Cardiac muscle cell (in vitro differentiated cells and primary cell): ENCODE results near the gene MAST4. TPM values are rescaled to one million over a fixed set of nuclear protein-coding genes. Genes with fewer than 3 reads are reported as not detected.

ENCODE experiments used
- DNase-seq, 2 donors: peaks; one replicate each; pipeline versions ENCODE4 v3.0.0 to v3.0.0-alpha.2; 2010 to 2017; ENCODE audit warnings: low read depth in 1 of 2, low spot score in 1 of 2
- H3K27ac ChIP-seq: fragments of 200-600 bp; sonication (generic); 2 replicates; pipeline ENCODE4 v1.5.1; 2016
- H3K27me3 ChIP-seq: fragments of 200-600 bp; sonication (generic); 2 replicates; pipeline ENCODE4 v1.6.0; 2016; ENCODE audit warnings: control low read depth
- H3K36me3 ChIP-seq: fragments of 200-600 bp; sonication (generic); 2 replicates; pipeline ENCODE4 v1.5.1; 2016; ENCODE audit warnings: control low read depth
- H3K4me1 ChIP-seq: fragments of 200-600 bp; sonication (generic); 2 replicates; pipeline ENCODE4 v1.8.1; 2017; ENCODE audit warnings: low read depth, mild to moderate bottlenecking, mixed run types
- H3K4me3 ChIP-seq: fragments of 200-600 bp; sonication (generic); 2 replicates; pipeline ENCODE4 v1.5.1; 2016; ENCODE audit warnings: mild to moderate bottlenecking
- H3K9me3 ChIP-seq: fragments of 200-600 bp; sonication (generic); 2 replicates; pipeline ENCODE4 v1.5.1; 2017; ENCODE audit warnings: low read depth, mild to moderate bottlenecking, control low read depth
- polyA plus RNA-seq: library from polyadenylated mRNA; unstranded; fragments of >200 nt; fragmentation: Nextera tagmentation; extraction: Ambion mirVana; gene quantifications from 2 replicates; pipeline ENCODE4 v1.2.1, GENCODE V29; 2016
- total RNA-seq: library from RNA; depleted of rRNA; stranded (reverse); fragments of >200 nt; gene quantifications from 2 replicates; pipeline ENCODE4 v1.2.3, GENCODE V29; 2016
- TF ChIP-seq, protein P1 (sequence below): IDR thresholded peaks from 2 replicates; pipeline ENCODE4 v1.5.1; 2012; ENCODE audit warnings: low read depth, mild to moderate bottlenecking, low read length

The MAST4 gene
- total and polyA plus RNA-seq, 2 experiments from 2014 or later = 33.1 to 58.0 TPM

DNA sequence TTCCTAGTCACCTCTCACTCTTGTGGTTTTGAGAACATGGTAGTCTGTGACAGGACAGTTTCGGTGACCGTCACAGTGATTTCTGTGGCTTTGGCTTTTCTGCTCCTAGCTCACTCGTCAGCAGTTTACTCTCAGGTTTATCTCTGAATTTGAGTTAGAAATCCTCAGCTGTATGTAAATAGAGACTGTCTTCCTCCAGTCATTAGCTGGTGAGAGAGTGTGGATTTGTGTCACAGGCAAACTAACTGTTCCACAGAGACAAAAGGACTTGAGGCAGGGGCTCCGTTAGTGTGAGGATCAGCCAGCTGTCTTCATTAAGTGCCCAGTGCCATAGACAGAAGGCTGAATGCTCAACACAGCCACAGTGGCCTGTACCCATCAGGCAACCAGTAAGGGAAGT is 469.0 kb downstream of the MAST4 start:
- no peaks in the 10 kb centered on the region for H3K36me3 ChIP-seq
- TF ChIP-seq, protein P1, sequence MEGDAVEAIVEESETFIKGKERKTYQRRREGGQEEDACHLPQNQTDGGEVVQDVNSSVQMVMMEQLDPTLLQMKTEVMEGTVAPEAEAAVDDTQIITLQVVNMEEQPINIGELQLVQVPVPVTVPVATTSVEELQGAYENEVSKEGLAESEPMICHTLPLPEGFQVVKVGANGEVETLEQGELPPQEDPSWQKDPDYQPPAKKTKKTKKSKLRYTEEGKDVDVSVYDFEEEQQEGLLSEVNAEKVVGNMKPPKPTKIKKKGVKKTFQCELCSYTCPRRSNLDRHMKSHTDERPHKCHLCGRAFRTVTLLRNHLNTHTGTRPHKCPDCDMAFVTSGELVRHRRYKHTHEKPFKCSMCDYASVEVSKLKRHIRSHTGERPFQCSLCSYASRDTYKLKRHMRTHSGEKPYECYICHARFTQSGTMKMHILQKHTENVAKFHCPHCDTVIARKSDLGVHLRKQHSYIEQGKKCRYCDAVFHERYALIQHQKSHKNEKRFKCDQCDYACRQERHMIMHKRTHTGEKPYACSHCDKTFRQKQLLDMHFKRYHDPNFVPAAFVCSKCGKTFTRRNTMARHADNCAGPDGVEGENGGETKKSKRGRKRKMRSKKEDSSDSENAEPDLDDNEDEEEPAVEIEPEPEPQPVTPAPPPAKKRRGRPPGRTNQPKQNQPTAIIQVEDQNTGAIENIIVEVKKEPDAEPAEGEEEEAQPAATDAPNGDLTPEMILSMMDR = no peak
- H3K4me1 ChIP-seq = peaks cover 32% of the 10 kb centered on the region
- no peaks in the 10 kb centered on the region for H3K9me3 ChIP-seq
- H3K27ac ChIP-seq = peak overlapping the region; percentile 90
- no peak overlapping the region for H3K4me3 ChIP-seq
- H3K27me3 ChIP-seq = no peaks in the 10 kb centered on the region
- peak in 1 of 2 donors; percentile 28 for DNase-seq

DNA sequence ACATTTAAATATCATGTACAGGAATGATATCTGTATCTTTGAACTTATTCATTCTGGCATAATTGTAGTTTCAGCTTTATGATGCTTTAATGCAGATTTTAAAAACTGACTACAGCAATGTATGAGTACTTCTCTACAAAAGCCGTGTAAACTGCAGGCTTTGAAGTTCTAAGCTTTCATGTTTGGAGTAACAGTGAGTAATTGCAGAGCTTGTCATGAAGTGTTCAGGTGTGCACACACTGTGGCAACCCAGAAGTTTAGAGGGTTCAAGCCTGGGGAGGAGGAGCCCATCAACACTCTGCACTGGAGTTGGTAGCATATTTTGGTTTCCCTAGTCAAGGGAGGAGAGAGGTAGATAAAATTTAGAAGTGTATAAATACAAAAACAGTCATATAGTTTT is 469.5 kb downstream of the MAST4 start:
- H3K4me3 ChIP-seq = no peak overlapping the region
- no peaks in the 10 kb centered on the region for H3K9me3 ChIP-seq
- no peaks in the 10 kb centered on the region for H3K36me3 ChIP-seq
- H3K27ac ChIP-seq = peak overlapping the region; percentile 90
- no peaks in the 10 kb centered on the region for H3K27me3 ChIP-seq
- H3K4me1 ChIP-seq = peaks cover 32% of the 10 kb centered on the region
- no peak for DNase-seq
- TF ChIP-seq, protein P1 = no peak

DNA sequence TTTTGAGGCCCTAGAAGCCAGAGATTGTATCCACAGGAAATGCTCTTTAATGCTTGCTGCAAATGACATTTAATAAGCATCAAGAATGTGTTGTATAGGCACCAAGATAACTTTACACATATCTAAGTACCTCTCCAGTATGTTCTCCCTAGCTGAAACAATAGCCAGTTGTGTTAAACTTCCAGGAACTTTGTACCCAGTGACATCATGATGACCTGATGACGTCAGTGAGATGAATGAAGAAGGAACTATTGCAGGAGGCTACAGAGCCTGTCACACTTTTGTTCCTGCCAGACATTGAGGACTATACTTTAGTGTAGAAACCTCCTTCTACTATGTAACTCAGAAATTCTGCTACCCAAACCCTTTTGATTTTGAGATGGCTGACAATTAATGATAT is 470.6 kb downstream of the MAST4 start:
- TF ChIP-seq, protein P1 = peak; percentile 0
- peak in 1 of 2 donors; percentile 61 for DNase-seq
- Histone ChIP-seq H3K4me3 (no peak overlapping the region), H3K36me3 (no peaks in the 10 kb centered on the region), H3K27ac (peak overlapping the region; percentile 34), H3K9me3 (no peaks in the 10 kb centered on the region), H3K4me1 (peaks cover 24% of the 10 kb centered on the region), H3K27me3 (no peaks in the 10 kb centered on the region)

DNA sequence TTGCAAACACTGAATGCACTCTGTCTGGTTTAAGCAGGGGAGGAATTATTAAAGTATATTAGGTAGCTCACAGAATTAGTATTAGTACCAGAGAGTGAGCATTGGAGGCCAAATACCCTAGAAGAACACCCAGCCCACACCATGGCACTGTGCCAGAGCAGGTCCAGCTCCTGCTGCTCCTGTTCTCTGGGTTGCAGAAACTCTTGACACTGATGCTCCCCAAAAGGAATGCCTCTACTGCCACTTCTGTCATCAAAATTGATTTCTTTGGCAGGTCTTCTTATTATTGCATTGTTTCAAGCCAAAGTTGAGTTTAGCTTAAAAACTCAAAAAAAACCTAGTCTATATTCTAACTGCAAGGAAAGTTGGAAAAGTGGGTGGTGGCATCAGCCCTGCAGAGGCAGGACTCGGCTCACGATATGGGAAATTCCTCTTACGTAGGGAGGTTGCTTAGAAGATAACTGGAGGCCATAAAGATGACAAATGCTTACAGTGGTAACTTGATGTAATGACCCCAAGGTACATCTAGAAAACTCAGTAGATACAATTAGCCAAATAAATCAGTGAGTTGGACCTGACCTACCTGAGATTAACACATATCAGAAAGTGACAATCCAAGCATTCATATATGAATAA is 477.0 kb downstream of the MAST4 start:
- no peaks in the 10 kb centered on the region for H3K9me3 ChIP-seq
- no peaks in the 10 kb centered on the region for H3K27me3 ChIP-seq
- no peaks in the 10 kb centered on the region for H3K36me3 ChIP-seq
- H3K4me1 ChIP-seq = peaks cover 3% of the 10 kb centered on the region
- TF ChIP-seq, protein P1 = no peak
- no peak overlapping the region for H3K4me3 ChIP-seq
- no peak for DNase-seq
- H3K27ac ChIP-seq = no peak overlapping the region

DNA sequence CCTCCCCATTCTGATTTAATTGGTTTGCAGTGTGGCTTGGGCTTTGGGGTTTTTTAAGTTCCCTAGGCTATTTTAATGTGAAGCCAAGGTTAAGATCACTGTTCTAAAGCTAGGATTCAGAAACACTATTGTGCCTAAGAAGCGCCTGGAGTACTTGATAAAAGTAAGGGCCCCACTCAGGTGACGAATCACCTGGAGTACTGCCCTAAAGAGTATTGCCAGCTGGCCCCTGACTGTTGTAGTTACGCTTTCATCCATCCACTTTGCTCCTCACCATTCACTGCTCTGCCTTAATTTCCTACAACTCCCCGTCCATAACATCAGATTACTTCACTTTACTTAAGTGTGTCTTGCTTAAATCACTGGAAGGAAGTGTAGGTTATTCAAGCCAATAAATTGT is 481.1 kb downstream of the MAST4 start:
- no peaks in the 10 kb centered on the region for H3K9me3 ChIP-seq
- no peak overlapping the region for H3K4me3 ChIP-seq
- no peaks in the 10 kb centered on the region for H3K27me3 ChIP-seq
- TF ChIP-seq, protein P1 = no peak
- DNase-seq = no peak
- no peaks in the 10 kb centered on the region for H3K36me3 ChIP-seq
- peak overlapping the region; percentile 51 for H3K27ac ChIP-seq
- H3K4me1 ChIP-seq = peaks cover 3% of the 10 kb centered on the region
